Measurements from ENCODE around the gene ACVR1C.
"Not testable (repeated sequence)": the region's sequence is repeated elsewhere in the genome, so short reads cannot be mapped to it uniquely, and the experiment has no call there.

ACVR1C gene

DNA sequence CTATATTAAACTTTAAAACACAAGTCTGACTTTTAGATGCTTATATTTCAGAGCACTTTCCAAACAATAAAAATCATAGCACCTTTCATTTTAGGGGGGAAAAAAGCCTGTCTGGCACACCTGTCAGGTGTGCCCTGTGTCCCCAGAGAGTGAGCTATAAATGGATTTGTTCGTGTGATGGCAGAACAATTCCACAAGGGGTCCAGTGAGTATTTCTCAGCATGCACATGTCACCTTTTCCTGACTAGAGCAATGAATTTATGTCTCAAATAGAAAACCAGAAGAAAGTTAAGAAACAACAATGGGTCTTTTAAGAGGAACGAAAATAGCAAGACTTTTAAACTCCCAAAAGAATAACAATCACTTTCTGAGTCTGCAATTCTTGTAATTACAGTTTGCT lies 55.9 kb downstream of the ACVR1C start:
- DNase-seq, result no peak

DNA sequence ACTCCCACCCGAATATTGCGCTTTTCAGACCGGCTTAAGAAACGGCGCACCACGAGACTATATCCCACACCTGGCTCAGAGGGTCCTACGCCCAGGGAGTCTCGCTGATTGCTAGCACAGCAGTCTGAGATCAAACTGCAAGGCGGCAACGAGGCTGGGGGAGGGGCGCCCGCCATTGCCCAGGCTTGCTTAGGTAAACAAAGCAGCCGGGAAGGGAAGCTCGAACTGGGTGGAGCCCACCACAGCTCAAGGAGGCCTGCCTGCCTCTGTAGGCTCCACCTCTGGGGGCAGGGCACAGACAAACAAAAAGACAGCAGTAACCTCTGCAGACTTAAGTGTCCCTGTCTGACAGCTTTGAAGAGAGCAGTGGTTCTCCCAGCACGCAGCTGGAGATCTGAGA lies 62.0 kb downstream of the ACVR1C start:
- not testable (repeated sequence) for DNase-seq

GRCh38 chr2:157566113-157566512 lies 62.6 kb downstream of the ACVR1C start:
- not testable (repeated sequence) for DNase-seq

DNA sequence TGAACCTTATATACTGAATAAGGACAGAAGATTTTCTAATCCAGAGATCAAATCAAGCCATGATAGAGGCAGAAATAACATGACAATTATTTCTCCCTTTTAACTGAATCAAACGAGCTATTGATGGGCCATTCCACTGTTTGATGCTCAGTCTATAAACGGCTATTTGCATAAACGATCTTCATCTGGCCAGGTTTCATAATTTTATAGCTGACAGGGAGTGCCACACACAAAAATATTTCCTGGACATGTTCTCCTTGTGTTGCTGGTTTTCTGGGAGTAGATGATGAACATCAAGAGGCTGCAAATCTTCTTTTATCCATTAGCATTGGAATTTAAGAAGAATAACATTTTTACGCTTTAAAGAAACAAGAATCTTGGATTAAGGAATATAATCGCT lies 63.1 kb downstream of the ACVR1C start:
- no peak for DNase-seq

- no peak for DNase-seq
Measured at GRCh38 chr2:157559890-157560289, 68.8 kb downstream of the ACVR1C start.

GRCh38 chr2:157559461-157559860 lies 69.2 kb downstream of the ACVR1C start:
- DNase-seq, result no peak

DNA sequence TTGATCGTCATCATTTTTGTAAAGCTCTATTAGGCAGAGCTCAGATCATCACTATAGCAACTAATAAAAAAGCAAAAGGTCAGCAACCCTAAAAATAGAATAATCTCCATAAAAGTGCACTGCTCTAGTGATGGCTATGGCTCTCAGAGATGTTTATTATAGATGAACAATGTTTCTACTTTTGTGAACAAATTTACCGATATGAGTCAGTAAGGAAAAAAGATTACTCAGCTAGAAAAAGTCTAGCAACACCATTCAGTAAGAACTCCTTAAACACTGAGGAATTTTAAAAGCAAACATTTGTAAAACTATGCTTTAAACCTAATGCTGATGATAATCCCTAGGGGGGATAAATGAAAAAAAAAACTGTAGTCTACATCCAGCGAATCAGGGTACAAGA lies 69.6 kb downstream of the ACVR1C start:
- DNase-seq, result no peak

GRCh38 chr2:157557770-157558169 lies 70.9 kb downstream of the ACVR1C start:
- DNase-seq, result no peak

DNA sequence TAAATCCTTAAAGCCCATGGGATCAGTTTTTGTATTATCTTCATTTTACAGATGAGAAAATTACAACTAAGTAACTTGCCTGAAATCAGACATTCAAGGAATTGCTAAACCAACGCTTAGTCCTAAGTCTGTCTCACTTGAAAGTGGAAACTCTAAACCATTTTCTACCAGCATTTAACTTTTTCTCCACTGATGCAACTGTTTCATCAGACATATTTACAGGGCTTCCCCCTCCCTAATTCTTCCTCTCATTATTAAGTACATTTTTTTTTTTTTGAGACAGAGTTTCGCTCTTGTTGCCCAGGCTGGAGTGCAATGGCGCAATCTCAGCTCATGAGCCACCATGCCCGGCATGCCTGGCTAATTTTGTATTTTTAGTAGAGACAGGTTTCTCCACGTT lies 88.6 kb downstream of the ACVR1C start:
- no peak for DNase-seq

- no peak for DNase-seq
Measured at GRCh38 chr2:157538064-157538463, 90.6 kb downstream of the ACVR1C start.

DNA sequence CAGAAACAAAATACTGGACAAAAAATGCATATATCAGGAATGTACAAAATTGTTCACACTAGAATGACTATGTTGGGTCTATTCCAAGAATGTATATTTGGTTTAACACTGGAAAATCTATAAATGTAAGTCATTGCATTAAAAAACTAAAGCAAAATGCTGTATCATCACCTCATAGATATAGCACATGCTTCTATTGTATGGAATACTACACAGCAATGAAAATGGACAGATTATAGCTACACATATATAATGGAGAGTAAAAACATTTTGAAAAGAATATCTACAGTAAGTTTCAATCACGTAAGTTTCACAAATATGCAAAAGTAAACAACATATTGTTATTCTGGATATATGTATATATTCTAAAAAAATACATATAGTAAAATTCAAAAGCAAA lies 91.8 kb downstream of the ACVR1C start:
- DNase-seq, result no peak

DNA sequence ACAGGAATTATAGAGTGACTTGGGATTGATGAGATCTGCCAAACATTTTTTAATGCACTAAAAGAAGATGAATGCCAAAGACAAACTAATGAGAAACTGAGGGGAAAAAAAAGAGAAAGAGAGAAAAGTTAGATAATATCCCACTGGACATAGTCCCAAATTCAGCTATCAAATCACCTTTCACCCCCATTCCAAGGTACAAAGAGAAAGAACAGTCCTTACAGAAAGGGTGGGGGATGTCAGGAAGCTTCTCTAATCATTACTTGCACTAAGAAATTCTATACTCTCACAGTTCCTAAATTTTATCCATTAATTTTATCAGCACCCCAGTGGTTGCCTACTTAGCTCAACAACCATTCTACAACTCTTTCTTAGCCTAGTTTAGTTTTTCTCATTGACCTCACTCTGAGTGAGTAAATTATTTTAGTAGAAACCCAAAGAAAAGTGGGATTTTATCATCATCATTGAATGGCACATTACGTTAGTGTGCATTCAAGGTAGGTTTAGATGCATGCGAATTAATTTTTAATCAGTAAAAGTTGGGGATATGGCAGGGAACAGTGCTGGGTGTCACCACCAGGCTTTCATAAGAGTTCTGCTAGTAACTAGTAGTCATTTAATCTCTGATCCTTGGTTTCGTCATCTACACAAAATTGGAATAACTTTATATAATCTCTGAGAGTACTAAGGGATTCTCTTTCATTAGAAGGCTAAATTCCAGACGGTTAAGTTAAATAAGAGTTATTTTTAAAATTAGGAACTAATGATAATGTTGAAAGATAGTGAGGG lies 99.5 kb downstream of the ACVR1C start:
- DNase-seq, result no peak

GRCh38 chr2:157526070-157526469 lies 102.6 kb downstream of the ACVR1C start:
- no peak for DNase-seq

DNA sequence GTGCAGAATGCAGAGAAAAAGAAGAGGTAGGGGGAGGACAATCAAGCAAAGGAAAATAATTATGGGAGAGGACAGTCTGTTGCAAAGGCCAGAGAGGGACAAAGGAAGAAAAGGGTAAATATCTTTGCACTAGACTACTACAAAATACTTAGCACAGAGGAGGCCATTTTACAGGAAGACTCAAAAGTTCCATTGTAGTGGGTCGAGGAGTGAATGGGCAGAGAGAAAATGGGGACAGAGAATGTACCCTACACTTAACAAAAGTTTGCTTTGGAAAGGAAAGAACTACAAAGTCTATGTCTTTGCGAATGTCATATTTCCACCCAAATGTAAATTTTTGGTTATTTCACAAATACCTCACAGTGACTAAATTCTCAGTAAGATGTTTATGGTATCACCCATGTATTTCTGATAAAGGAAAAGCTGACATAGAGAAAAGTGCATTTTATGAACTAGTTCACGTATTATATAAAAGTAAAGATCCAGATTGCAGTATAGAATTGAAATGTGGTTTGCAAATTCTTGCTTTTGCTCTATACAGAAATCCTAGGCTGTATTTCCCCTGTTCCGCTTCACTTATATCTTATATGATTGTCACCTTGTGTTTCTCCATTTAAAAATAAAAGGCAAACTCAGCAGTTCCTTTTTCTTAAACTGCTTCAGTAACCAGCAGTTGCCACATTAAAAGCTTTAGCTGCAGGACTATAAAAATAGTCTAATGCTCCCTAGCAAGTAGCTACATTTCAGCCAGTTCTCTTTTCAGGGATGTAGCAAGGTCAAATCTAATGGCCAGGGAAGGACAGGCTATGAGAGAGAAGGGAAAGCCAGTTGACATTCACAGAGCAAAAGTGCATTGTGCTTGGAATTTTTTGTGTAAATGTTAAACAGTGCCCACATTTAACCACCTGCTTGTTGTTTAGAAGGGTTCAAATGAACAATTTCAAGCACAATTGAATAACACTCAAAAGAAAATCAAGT lies 105.1 kb downstream of the ACVR1C start:
- no peak for DNase-seq

DNA sequence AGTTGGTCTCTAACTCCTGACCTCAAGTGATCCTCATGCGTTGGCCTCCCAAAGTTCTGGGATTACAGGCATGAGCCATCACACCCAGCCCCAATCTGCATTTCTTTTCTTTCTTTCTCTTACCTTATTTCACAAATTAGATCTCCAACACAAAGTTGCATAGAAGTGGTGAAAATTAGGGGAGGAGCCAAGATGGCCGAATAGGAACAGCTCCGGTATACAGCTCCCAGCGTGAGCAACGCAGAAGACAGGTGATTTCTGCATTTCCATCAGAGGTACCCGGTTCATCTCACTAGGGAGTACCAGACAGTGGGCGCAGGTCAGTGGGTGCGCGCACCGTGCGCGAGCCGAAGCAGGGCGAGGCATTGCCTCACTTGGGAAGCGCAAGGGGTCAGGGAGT lies 113.7 kb downstream of the ACVR1C start:
- not testable (repeated sequence) for DNase-seq

DNA sequence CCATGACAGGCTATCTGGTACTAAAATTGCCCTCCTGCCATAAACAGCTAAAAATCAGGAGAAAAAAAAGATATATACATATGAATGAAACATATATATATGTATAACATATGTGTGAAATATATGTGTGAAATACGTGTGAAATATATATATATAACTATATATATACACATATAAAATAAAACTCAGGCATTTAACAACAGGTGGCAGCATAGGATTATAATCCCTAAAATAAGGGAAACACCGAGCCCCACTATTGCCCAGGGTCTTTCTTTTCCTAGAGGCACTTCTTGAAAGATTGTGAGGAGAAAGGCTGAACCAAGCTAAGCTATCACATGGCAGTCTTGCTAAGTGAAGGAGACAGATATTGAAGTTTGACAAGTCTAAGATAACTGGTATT lies 118.9 kb downstream of the ACVR1C start:
- no peak for DNase-seq

GRCh38 chr2:157508676-157509075 lies 120.0 kb downstream of the ACVR1C start:
- no peak for DNase-seq

GRCh38 chr2:157506586-157506985 lies 122.1 kb downstream of the ACVR1C start:
- DNase-seq, result no peak

DNA sequence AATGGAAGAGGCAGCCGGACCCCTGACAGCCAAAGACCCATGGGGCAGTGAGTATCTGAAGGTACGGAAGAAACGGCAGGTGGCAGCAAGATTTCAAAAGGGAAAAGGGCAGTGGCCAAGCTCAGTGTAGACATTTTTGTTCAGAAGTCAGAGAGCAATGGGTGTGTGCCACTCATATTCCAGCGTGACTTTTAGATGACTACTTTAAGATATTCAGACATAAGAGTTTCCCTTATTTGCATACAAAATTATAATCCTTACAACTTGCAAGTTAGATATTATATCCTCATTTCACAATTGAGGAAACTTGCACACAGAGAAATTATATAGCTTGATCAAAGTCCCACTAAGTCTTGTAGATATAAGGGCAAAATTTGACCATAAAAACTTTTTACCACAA lies 124.0 kb downstream of the ACVR1C start:
- DNase-seq, result no peak

GRCh38 chr2:157501026-157501425 lies 127.6 kb downstream of the ACVR1C start:
- no peak for DNase-seq

- DNase-seq, result no peak
Measured at GRCh38 chr2:157500334-157500733, 128.3 kb downstream of the ACVR1C start.

- no peak for DNase-seq
Measured at GRCh38 chr2:157498483-157498882, 130.2 kb downstream of the ACVR1C start.

- no peak for DNase-seq
Measured at GRCh38 chr2:157497638-157498314, 130.9 kb downstream of the ACVR1C start.

Measured in stimulated activated CD4-positive, alpha-beta T cell treated with anti-CD3 and anti-CD28 coated beads, Interleukin-15, amount 100 ng/mL, for 24 hours (primary cell).